HCT116 (cell line): ENCODE results near the gene SALL4. TPM values are rescaled to one million over a fixed set of nuclear protein-coding genes. Genes with fewer than 3 reads are reported as not detected.

Experiments
- ATAC-seq: fragments of 200-7000 bp; cut with Tn5 transposase; 2 replicates; pipeline ENCODE4 v1.9.1; 2020; ENCODE audit warnings: mild to moderate bottlenecking, moderate library complexity
- BruUV-seq: library from RNA; stranded (reverse); fragments of 400-500 nt; replicated peaks from 2 replicates; lab custom pipeline; 2021; lab: Mats Ljungman, UMichigan
- CTCF ChIA-PET: fragments of 300-600 bp; sonication (Branson Sonifier 250); formaldehyde crosslinking; loops from one replicate; lab custom pipeline; 2021; ENCODE audit warnings: antibody characterized with exemption; lab: Charles Lee
- POLR2A ChIA-PET: fragments of 300-600, 350-600 bp; sonication (Branson Sonifier 250); formaldehyde crosslinking; loops from one replicate; lab custom pipeline; 2021; ENCODE audit warnings: antibody characterized with exemption; lab: Charles Lee
- RAD21 ChIA-PET, 2 experiments: fragments of 300-600 bp; sonication (Branson Sonifier 250); formaldehyde crosslinking; loops; one replicate each; lab custom pipeline; 2023; ENCODE audit warnings: low total read pairs in 2 of 2; ENCODE audit not compliant: uncharacterized antibody in 2 of 2, unreplicated experiment in 2 of 2, low non-redundant PET in 1 of 2; lab: Charles Lee
- DNase-seq: peaks from one replicate; pipeline ENCODE4 v3.0.0-alpha.2; 2010; ENCODE audit warnings: low read depth, low spot score
- H2AFZ ChIP-seq: fragments of 200-600 bp; shearing (Covaris generic), sonication (generic); 2 replicates; pipeline ENCODE4 v1.6.1; 2017; ENCODE audit warnings: low read depth, mixed run types, mixed read lengths, antibody characterized with exemption, low read length; ENCODE audit not compliant: poor library complexity, severe bottlenecking
- H3K27ac ChIP-seq: 2 replicates; pipeline ENCODE4 v1.5.1; 2012; ENCODE audit warnings: low read depth, low read length
- H3K27me3 ChIP-seq: fragments of 200-600 bp; sonication (generic); 2 replicates; pipeline ENCODE4 v1.6.1; 2016; ENCODE audit warnings: mixed run types, low read length, mixed read lengths; ENCODE audit not compliant: insufficient read depth
- H3K36me3 ChIP-seq, 2 experiments: fragments of 200-500 bp in 1 of 2; fragments of 200-600 bp in 1 of 2; sonication (Bioruptor generic) in 1 of 2; sonication (generic) in 1 of 2; 2 replicates each; pipeline versions ENCODE4 v1.5.1 to v1.6.1; 2014 to 2016; ENCODE audit warnings: low read length in 2 of 2, inconsistent platforms in 1 of 2, mixed read lengths in 1 of 2, mixed run types in 1 of 2; ENCODE audit not compliant: insufficient read depth in 2 of 2, control insufficient read depth in 1 of 2
- H3K4me1 ChIP-seq, 2 experiments: fragments of 200-600 bp in 1 of 2; sonication (generic) in 1 of 2; 2 replicates each; pipeline versions ENCODE4 v1.5.1 to v1.6.1; 2012 to 2017; ENCODE audit warnings: low read length in 2 of 2, inconsistent platforms in 1 of 2, mild to moderate bottlenecking in 1 of 2, mixed read lengths in 1 of 2, mixed run types in 1 of 2, moderate library complexity in 1 of 2; ENCODE audit not compliant: insufficient read depth in 2 of 2, control insufficient read depth in 1 of 2
- H3K4me2 ChIP-seq: fragments of 200-600 bp; sonication (generic); 2 replicates; pipeline ENCODE4 v1.6.1; 2017; ENCODE audit warnings: mixed run types, low read length, mixed read lengths
- H3K4me3 ChIP-seq, 2 experiments: fragments of 200-600 bp in 1 of 2; sonication (generic) in 1 of 2; replicated peaks in 1 of 2; 2 replicates each; pipeline ENCODE4 v1.5.1; 2011 to 2016; ENCODE audit warnings: low read length in 2 of 2, control low read depth in 1 of 2, low read depth in 1 of 2, mild to moderate bottlenecking in 1 of 2, mixed read lengths in 1 of 2, mixed run types in 1 of 2
- H3K79me2 ChIP-seq: fragments of 200-600 bp; sonication (generic); 2 replicates; pipeline ENCODE4 v1.6.1; 2017; ENCODE audit warnings: mild to moderate bottlenecking, mixed run types, low read length, moderate library complexity, mixed read lengths; ENCODE audit not compliant: insufficient read depth
- H3K9ac ChIP-seq: fragments of 200-600 bp; sonication (generic); 2 replicates; pipeline ENCODE4 v1.6.1; 2016; ENCODE audit warnings: low read length, mixed read lengths
- H3K9me2 ChIP-seq: fragments of 200-600 bp; sonication (generic), shearing (Covaris generic); 2 replicates; pipeline ENCODE4 v1.6.1; 2017; ENCODE audit warnings: mixed run types, mild to moderate bottlenecking, moderate library complexity; ENCODE audit not compliant: insufficient read depth
- H3K9me3 ChIP-seq, 2 experiments: fragments of 200-500 bp in 1 of 2; fragments of 200-600 bp in 1 of 2; sonication (Bioruptor generic) in 1 of 2; sonication (generic) in 1 of 2; 2 replicates each; pipeline ENCODE4 v1.6.1; 2014 to 2017; ENCODE audit warnings: low read length in 2 of 2, mixed read lengths in 2 of 2, inconsistent platforms in 1 of 2, low read depth in 1 of 2, mild to moderate bottlenecking in 1 of 2, mixed run types in 1 of 2, moderate library complexity in 1 of 2; ENCODE audit not compliant: control insufficient read depth in 1 of 2, insufficient read depth in 1 of 2
- H4K20me1 ChIP-seq: fragments of 200-600 bp; sonication (generic), shearing (Covaris generic); 2 replicates; pipeline ENCODE4 v1.6.1; 2017; ENCODE audit warnings: mixed run types, mild to moderate bottlenecking, moderate library complexity; ENCODE audit not compliant: insufficient read depth
- ATF3 ChIP-seq: IDR thresholded peaks from 2 replicates; pipeline ENCODE4 v1.6.1; 2012
- CBX3 ChIP-seq: IDR thresholded peaks from 2 replicates; pipeline ENCODE4 v1.6.1; 2012; ENCODE audit warnings: low read depth
- CEBPB ChIP-seq: IDR thresholded peaks from 2 replicates; pipeline ENCODE4 v1.6.1; 2012; ENCODE audit warnings: low read depth
- EGR1 ChIP-seq: IDR thresholded peaks from 2 replicates; pipeline ENCODE4 v1.6.1; 2012; ENCODE audit warnings: low read depth
- ELF1 ChIP-seq: IDR thresholded peaks from 2 replicates; pipeline ENCODE4 v1.6.1; 2012; ENCODE audit warnings: low read depth, borderline replicate concordance
- EZH2 ChIP-seq: fragments of 200-600 bp; sonication (generic); IDR thresholded peaks from 2 replicates; pipeline ENCODE4 v1.6.1; 2017; ENCODE audit warnings: antibody characterized with exemption, mixed run types
- JUND ChIP-seq: IDR thresholded peaks from 2 replicates; pipeline ENCODE4 v1.6.1; 2012
- POLR2A ChIP-seq: IDR thresholded peaks from 2 replicates; pipeline ENCODE4 v1.7.0; 2011; ENCODE audit warnings: borderline replicate concordance; ENCODE audit not compliant: insufficient read depth, insufficient read length; ENCODE audit errors: extremely low read depth
- POLR2AphosphoS5 ChIP-seq: IDR thresholded peaks from 2 replicates; pipeline ENCODE4 v1.6.1; 2011; ENCODE audit warnings: mild to moderate bottlenecking, low read depth, low read length, moderate library complexity
- RAD21 ChIP-seq: IDR thresholded peaks from 2 replicates; pipeline ENCODE4 v1.6.1; 2012; ENCODE audit warnings: low read depth, mild to moderate bottlenecking
- SIN3A ChIP-seq: IDR thresholded peaks from 2 replicates; pipeline ENCODE4 v1.6.1; 2012; ENCODE audit warnings: low read depth
- SP1 ChIP-seq: IDR thresholded peaks from 2 replicates; pipeline ENCODE4 v1.6.1; 2012; ENCODE audit warnings: low read depth
- SRF ChIP-seq: IDR thresholded peaks from 2 replicates; pipeline ENCODE4 v1.6.1; 2012; ENCODE audit warnings: low read depth
- TCF7L2 ChIP-seq: IDR thresholded peaks from 2 replicates; pipeline ENCODE4 v1.7.0; 2011; ENCODE audit warnings: borderline replicate concordance, inconsistent platforms; ENCODE audit not compliant: insufficient read depth, insufficient read length; ENCODE audit errors: extremely low read depth
- ZFX ChIP-seq: fragments of 450-650 bp; IDR thresholded peaks from 2 replicates; pipeline ENCODE4 v1.6.1; 2017
- ZNF274 ChIP-seq: fragments of 200-500 bp; sonication (Bioruptor generic); IDR thresholded peaks from 2 replicates; pipeline ENCODE4 v1.6.1; 2014; ENCODE audit warnings: mild to moderate bottlenecking, low read depth, low read length, inconsistent platforms
- intact Hi-C: fragments of 100-400 bp; cut with micrococcal nuclease; formaldehyde crosslinking; loops from 2 replicates; pipeline ENCODE4 v1.10.0; 2022
- total RNA-seq: library from RNA; stranded (reverse); gene quantifications from one replicate; pipeline ENCODE4 v1.2.1, GENCODE V29; 2021; ENCODE audit not compliant: unreplicated experiment
- TF ChIP-seq, protein P1 (sequence below): IDR thresholded peaks from 2 replicates; pipeline ENCODE4 v1.6.1; 2012
- TF ChIP-seq, protein P2 (sequence below), 3 experiments: fragments of 200-600 bp in 1 of 3; sonication (generic) in 1 of 3; IDR thresholded peaks in 2 of 3; conservative IDR thresholded peaks in 1 of 3; 2 replicates each; pipeline ENCODE4 v1.5.1; 2012 to 2017; ENCODE audit warnings: low read depth in 2 of 3, low read length in 2 of 3, antibody characterized with exemption in 1 of 3, borderline replicate concordance in 1 of 3, control low read depth in 1 of 3, mild to moderate bottlenecking in 1 of 3, mixed read lengths in 1 of 3, mixed run types in 1 of 3, moderate library complexity in 1 of 3; ENCODE audit not compliant: insufficient read depth in 1 of 3

Gene SALL4
- total RNA-seq, 1 experiment from 2014 or later, result 1.9 TPM

DNA sequence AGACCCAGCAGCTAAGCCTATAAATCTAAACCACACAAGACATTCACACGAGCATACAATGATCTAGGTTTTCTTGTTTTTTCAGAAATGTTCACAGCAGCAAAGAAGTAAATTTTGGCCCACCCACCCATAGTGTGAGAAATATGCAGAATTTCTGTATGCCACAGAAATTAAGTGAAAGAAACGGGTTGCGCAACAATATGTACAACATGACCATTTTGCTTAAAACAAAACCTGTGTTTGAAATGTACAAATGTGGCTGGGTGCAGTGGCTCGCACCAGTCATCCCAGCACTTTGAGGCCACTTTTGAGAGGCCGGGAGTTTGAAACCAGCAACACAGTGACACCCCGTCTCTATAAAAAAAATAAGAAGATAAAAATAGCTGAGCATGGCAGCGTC lies 9.4 kb downstream of the SALL4 start:
- H3K27ac ChIP-seq, result no peak overlapping the region
- no peak overlapping the region for H2AFZ ChIP-seq
- no peaks in the 10 kb centered on the region for H3K27me3 ChIP-seq
- H3K9me2 ChIP-seq, result no peaks in the 10 kb centered on the region
- ChIA-PET POLR2A (no interaction called here), CTCF (interaction anchor here (0.7 kb wide), 1 partner anchor 269 kb away, joined by 3 read pairs; no protein-coding TSS in a partner anchor), RAD21 (no interaction called here)
- no peaks in the 10 kb centered on the region for H3K9me3 ChIP-seq
- BruUV-seq, result no TSS peak
- no peak for ATAC-seq
- no peaks in the 10 kb centered on the region for H4K20me1 ChIP-seq
- no peak for TF ChIP-seq ZNF274
- no peak for TF ChIP-seq ATF3
- TF ChIP-seq, protein P1, sequence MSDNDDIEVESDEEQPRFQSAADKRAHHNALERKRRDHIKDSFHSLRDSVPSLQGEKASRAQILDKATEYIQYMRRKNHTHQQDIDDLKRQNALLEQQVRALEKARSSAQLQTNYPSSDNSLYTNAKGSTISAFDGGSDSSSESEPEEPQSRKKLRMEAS, result no peak
- TF ChIP-seq JUND, result no peak
- TF ChIP-seq, protein P2, sequence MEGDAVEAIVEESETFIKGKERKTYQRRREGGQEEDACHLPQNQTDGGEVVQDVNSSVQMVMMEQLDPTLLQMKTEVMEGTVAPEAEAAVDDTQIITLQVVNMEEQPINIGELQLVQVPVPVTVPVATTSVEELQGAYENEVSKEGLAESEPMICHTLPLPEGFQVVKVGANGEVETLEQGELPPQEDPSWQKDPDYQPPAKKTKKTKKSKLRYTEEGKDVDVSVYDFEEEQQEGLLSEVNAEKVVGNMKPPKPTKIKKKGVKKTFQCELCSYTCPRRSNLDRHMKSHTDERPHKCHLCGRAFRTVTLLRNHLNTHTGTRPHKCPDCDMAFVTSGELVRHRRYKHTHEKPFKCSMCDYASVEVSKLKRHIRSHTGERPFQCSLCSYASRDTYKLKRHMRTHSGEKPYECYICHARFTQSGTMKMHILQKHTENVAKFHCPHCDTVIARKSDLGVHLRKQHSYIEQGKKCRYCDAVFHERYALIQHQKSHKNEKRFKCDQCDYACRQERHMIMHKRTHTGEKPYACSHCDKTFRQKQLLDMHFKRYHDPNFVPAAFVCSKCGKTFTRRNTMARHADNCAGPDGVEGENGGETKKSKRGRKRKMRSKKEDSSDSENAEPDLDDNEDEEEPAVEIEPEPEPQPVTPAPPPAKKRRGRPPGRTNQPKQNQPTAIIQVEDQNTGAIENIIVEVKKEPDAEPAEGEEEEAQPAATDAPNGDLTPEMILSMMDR (IDR thresholded peaks at IDR 0.05 in 2 of 3, conservative IDR thresholded peaks at IDR 0.05 in 1 of 3; ENCODE audit: borderline replicate concordance in 1 of 3, insufficient read depth in 1 of 3, low read depth in 2 of 3, low read length in 2 of 3), result no peak
- peak; percentile 48; the same call in 1 of the 2 replicates for TF ChIP-seq CEBPB
- H3K36me3 ChIP-seq, result no peaks in the 10 kb centered on the region
- H3K79me2 ChIP-seq, result no peaks in the 10 kb centered on the region
- no peak for DNase-seq
- H3K4me3 ChIP-seq, result no peak overlapping the region
- H3K4me2 ChIP-seq, result no peak overlapping the region
- peaks cover 0 to 7% of the 10 kb centered on the region in 2 experiments; a peak in 2 of 4 replicates for H3K4me1 ChIP-seq
- intact Hi-C loops, result no loop called here
- H3K9ac ChIP-seq, result no peak overlapping the region

DNA sequence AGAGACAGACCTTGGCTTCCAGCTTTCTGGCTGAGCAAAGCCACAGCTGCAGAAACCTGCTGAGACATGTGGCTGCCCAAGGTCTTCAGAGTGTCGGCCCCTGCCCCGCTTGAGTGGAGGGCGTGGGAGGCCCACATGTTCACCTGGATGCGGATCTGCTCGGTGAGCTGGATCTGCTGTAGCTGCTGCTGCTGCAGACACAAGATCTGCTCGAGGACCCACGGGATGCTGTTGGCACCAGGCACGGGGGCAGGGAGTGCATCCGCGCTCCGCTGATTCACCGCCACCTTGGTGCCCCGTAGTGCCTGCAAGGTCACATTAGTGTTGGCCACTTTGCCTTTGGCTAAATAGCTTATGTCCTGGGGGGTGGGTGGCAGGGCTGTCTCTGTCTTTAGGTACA lies 10.7 kb downstream of the SALL4 start:
- Histone ChIP-seq H3K79me2 (no peaks in the 10 kb centered on the region), H3K9ac (no peak overlapping the region), H3K4me1 (no peaks in the 10 kb centered on the region), H3K4me3 (no peak overlapping the region), H3K9me3 (no peaks in the 10 kb centered on the region), H3K9me2 (no peaks in the 10 kb centered on the region), H3K27me3 (no peaks in the 10 kb centered on the region), H4K20me1 (no peaks in the 10 kb centered on the region), H3K36me3 (no peaks in the 10 kb centered on the region), H3K4me2 (no peak overlapping the region), H2AFZ (no peak overlapping the region), H3K27ac (no peak overlapping the region)
- no TSS peak for BruUV-seq
- ATAC-seq (no peak), DNase-seq (no peak)
- ChIA-PET CTCF (interaction anchor here (1.2 kb wide), 1 partner anchor 9 kb away, joined by 3 read pairs; no protein-coding TSS in a partner anchor), POLR2A (no interaction called here), RAD21 (no interaction called here)
- intact Hi-C loops, result no loop called here
- no peak for TF ChIP-seq EZH2
- TF ChIP-seq RAD21, result no peak
- no peak for TF ChIP-seq ZFX
- no peak for TF ChIP-seq SIN3A
- no peak for TF ChIP-seq SRF
- TF ChIP-seq ZNF274, result no peak
- TF ChIP-seq EGR1, result no peak
- no peak for TF ChIP-seq CBX3
- no peak for TF ChIP-seq POLR2AphosphoS5
- TF ChIP-seq SP1, result no peak
- TF ChIP-seq POLR2A, result no peak
- no peak for TF ChIP-seq TCF7L2
- TF ChIP-seq JUND, result no peak
- TF ChIP-seq ELF1, result no peak
- TF ChIP-seq, protein P1, result no peak
